B cell (primary cell): Measurements from ENCODE around the gene SYT13.

Source experiments
- EZH2 ChIP-seq: IDR thresholded peaks from 2 replicates; pipeline ENCODE4 v1.6.1; 2012; ENCODE audit warnings: borderline replicate concordance, low read depth, mild to moderate bottlenecking, moderate library complexity, low read length; ENCODE audit not compliant: insufficient read depth, poor library complexity, severe bottlenecking
- TF ChIP-seq, protein P1 (sequence below): fragments of 200-600 bp; IDR thresholded peaks from one replicate; pipeline ENCODE4 v1.8.0; 2022; ENCODE audit warnings: antibody characterized with exemption, mild to moderate bottlenecking

- TF ChIP-seq, protein P1, sequence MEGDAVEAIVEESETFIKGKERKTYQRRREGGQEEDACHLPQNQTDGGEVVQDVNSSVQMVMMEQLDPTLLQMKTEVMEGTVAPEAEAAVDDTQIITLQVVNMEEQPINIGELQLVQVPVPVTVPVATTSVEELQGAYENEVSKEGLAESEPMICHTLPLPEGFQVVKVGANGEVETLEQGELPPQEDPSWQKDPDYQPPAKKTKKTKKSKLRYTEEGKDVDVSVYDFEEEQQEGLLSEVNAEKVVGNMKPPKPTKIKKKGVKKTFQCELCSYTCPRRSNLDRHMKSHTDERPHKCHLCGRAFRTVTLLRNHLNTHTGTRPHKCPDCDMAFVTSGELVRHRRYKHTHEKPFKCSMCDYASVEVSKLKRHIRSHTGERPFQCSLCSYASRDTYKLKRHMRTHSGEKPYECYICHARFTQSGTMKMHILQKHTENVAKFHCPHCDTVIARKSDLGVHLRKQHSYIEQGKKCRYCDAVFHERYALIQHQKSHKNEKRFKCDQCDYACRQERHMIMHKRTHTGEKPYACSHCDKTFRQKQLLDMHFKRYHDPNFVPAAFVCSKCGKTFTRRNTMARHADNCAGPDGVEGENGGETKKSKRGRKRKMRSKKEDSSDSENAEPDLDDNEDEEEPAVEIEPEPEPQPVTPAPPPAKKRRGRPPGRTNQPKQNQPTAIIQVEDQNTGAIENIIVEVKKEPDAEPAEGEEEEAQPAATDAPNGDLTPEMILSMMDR: no peak
- no peak for TF ChIP-seq EZH2
These were observed 59.9 kb downstream of the SYT13 start for GRCh38 chr11:45225961-45226871.
